HG02798 (cell line): ENCODE measurements around the gene HIGD1B.

Source experiments
- ATAC-seq: cut with Tn5 transposase; IDR thresholded peaks from one replicate; pipeline ENCODE4 v1.9.1; 2021; ENCODE audit warnings: mild to moderate bottlenecking; ENCODE audit not compliant: unreplicated experiment, poor library complexity

The HIGD1B gene

DNA sequence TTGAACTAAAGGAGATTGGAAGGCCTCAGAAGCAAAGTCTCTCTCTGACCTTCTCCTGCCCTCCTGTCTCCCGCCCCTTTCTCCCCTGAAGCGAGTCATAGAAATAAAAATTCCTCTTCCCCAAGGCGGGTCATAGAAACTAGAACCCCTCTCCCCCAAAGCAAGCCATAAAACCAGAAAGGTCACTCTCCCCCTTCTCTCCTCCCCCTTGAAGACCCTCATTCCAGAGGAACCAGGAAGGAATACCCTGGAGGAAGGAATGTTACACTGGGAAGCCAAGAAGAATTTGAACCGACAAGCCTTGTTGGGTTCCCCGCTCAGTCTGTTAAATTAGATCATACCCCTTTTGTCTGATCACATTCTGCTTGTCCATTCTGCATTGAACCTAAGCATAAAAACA lies 14.9 kb upstream of the HIGD1B start:
- no peak for ATAC-seq

DNA sequence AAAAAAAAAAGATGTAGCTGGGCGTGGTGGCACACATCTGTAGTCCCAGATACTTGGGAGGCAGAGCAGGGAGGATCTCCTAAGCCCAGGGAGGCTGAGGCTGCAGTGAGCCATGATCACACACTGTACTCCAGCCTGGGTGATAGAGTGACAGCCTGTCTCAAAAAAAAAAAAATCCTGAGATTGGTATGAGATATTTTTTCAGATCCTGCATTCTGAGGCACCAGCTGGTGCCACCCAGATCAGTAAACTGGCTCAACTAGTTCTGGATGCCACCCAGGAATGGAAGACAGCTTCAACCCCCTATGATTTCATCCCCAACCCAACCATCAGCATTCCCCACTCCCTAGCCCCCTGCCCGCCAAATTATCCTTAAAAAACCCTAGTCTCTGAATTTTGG lies 10.5 kb upstream of the HIGD1B start:
- no peak for ATAC-seq

DNA sequence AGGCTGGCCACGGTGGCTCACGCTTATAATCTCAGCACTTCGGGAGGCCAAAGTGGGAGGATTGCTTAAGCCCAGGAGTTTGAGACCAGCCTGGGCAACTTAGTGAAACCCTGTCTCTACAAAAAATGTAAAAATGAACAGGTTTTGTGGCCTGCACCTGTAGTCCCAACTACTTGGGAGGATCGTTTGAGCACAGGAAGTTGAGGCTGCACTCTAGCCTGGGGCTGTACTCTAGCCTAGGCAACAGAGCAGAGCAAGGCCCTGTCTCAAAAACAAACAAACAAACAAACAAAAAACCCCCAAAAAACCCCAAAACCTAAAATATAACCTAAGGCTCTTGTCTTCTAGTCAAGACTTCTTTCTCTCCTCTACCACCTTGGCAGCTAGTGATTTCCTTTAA lies 7.4 kb upstream of the HIGD1B start:
- no peak for ATAC-seq

DNA sequence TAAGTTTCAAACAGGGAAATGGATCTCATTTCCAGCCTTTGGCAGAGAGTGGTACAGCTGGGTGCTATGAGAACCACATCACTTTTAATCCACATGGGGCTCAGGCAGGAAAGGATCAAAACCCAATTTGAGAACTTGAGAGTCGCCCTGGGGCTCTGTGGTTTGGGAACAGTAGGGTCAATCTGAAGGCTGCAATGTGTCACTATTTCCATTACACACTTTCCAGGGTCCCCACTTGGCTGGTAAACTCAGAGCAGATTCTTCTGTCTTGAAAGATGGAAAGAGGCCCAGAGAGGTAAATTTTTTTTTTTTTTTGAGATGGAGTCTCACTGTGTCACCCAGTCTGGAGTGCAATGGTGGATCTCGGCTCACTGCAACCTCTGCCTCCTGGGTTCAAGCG lies 6.7 kb upstream of the HIGD1B start:
- no peak for ATAC-seq

DNA sequence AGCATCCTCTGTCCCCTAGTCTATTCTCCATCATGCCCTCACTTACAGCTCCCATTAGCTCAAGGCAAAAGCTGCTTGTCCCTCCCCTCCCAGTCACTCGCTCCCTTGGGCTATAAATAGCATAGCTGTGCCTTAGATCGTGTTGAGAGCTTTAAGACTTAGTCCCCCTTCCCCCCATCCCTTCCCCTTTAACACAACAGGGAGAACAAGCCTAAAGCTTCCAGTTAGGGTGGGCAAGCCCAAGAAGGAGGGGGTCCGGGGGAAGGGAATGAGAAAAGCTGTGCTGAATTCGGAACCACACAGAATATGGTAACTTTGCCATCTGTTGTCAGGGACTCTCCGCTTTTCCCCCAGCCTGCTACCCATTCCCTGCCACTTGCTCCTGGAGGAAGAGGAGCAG lies 4.9 kb upstream of the HIGD1B start:
- no peak for ATAC-seq

DNA sequence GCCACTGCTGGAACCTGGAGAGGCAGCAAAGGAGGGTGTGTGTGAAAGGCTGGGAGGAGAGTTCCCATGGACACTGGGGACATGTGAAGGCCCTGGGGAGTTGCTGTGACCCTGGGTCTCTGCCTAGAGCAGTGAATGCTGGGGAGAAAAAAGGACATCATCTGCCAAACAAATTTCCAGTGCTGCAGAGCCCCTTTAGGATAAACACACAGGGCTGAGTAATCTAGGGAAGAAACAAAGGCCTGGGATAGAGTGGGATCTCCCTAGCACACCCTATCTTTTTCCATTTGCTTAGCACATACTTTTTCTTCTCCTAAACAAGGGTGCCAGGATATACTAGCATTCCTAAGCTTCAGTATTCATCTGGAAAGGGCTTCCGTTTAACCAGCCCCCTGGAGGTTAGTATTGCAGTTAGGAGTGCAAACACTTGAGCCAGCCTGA lies 3.3 kb upstream of the HIGD1B start:
- ATAC-seq = no peak

DNA sequence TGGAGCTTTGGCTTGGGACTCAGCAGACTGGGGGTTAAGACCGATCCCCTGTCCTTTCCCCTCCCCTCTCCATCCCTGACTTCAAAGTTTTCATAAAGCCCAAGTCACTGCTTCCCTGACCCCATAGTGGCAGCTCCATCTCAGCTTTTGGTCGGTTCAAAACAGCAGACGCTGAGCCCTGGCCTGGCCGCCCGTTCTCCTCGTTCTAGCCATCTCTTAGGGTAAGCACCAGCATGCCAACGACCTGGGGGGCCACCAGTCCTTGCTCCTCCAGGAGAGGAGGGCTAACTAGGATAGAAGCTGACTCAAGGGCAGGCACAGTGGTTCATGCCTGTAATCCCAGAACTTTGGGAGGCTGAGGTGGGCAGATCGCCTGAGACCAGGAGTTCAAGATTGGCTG lies 1.5 kb upstream of the HIGD1B start:
- ATAC-seq = no peak

DNA sequence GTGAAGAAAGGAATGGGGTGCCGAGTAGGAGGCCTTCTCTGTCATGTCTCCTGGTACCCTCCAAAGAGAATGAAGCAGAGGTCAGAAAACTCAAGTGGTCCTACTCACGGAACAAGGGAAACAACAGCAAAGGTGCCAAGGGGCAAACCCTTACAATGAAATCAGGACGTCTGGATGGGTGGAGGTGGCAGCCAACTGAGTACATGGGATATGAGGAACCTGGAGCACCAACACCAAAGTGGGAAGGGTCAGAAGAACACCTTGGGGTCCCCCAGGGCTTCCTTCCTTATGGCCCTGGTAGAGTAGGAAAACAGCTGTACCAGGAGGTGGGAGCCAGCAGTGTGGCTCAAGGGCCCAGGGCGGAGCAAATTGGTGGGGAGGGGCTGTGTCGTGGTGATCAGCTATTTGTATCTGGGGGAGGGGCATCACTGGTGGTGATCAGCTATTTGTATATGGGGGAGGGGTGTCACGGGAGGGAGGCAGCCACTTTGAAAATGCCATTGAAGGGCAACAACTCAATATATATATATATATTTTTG lies 643 bp downstream of the HIGD1B start:
- no peak for ATAC-seq

DNA sequence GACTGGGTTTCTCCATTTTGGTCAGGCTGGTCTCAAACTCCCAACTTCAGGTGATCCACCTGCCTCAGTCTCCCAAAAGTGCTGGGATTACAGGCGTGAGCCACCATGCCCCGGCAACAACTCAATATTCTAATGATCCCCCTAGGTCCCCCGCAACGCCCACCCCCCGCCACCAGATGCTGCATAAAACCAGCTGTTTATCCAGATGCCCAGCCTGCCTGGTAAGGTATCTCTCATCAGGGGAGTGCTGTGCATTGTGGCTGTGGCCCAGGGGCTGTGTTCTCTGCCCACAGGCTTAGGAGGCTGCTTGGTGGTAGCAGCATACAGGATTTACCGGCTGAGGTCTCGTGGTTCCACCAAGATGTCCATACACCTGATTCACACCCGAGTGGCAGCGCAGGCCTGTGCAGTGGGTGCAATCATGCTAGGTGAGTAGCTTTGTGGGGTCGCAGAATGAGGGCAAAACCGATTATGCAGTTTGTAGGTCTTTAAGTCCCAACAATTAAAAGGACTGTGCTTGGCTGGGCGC lies 1.3 kb downstream of the HIGD1B start:
- no peak for ATAC-seq

DNA sequence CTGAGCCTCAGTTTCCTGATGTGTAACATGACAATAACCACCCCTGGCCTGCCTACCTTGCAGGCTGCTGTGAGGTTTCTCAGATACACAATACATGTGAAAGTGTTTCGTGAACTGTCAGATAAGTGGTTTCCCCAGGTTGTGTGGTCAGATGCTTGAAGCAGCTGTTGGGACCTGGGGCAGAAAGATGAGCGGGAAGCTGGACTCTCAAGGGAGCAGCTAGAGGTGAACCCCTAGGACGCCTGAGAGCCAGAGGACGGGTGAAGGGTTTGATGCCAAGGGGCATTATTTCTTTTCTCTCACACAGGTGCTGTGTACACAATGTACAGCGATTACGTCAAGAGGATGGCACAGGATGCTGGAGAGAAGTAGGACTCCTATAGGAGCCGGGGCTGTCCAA lies 2.3 kb downstream of the HIGD1B start:
- no peak for ATAC-seq

DNA sequence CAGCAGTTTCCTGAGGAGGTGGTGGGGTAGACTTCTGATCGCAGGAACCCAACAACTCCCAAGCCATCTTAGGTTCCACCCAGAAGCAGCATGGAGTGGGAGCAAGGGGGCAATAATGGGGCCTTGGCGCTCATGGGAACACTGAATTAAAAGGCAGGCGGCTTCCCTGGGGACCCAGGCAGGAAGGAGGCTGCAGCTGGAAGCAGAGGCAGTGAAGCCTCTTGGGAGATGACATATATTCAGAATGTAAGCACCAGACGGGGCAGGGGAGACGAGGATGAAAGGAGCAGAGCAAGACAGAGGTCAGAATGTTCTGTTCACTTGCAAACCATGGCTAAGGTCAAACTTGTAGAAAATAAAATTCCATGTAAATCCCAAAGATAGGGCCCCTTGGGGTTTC lies 2.9 kb downstream of the HIGD1B start:
- no peak for ATAC-seq

DNA sequence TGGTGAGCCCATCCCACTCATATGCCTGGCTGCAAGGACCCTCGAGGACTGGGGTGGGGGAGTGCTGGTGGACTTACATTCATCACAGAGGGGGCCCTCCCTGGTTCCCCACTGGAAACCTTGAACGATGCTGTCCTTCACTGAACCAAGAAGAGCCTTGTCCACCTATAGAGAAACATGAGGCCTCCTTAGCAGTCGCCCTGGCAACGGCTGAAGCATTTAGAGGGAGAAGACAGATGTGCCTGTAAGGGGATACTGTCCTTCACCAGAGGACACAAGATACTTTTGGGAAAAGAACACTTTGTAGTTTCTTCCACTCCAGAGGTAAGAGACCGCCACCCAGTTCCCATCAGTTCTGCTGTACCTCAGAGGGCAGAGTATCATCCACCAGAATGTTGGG lies 6.5 kb downstream of the HIGD1B start:
- no peak for ATAC-seq

DNA sequence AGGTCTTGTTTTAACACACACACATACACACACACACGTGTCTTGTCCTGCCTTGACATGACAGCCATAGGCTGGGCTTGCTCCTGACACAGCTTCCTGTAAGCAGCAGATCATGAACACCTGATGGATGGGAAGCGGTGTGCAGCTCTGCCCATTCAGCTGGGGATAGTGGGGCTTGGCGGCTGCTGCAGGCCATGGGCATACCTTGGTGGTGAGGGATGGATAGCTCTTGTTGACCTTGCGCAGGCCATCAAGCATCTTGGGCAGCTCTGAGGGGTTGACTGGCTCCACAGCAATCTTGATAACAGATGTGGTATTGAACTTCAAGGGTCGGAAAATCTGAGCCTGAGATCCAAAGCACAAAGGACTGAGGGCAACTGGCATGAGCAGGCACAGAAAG lies 12.0 kb downstream of the HIGD1B start:
- no peak for ATAC-seq

DNA sequence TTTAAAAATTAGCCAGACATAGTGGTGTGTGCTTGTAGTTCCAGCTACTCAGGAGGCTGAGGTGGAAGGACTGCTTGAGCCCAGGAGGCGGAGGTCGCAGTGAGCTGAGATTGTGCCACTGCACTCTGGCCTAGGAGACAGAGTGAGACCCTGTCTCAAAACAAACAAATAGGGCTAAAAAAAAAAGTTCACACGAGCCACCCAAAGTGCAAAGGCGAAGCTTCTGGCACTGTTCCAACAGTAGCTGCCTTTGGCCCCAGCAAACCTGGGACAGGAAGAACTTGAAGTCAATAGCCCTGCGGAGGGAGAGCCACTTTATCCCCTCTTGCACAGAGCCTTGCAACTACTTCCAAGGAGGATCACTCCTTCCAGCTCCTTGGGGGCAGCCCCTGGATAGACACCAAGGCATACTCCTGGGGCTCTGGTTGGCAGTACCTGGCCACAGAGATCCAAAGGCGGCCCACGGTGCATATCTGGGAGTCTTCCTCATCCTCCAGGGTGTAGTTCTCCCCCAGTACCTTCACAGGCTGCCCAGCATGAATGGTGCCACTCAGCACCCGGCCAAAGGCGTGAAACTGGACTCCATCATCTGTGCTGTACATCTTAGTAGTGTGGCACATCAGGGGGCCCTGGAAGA lies 14.7 kb downstream of the HIGD1B start:
- no peak for ATAC-seq

DNA sequence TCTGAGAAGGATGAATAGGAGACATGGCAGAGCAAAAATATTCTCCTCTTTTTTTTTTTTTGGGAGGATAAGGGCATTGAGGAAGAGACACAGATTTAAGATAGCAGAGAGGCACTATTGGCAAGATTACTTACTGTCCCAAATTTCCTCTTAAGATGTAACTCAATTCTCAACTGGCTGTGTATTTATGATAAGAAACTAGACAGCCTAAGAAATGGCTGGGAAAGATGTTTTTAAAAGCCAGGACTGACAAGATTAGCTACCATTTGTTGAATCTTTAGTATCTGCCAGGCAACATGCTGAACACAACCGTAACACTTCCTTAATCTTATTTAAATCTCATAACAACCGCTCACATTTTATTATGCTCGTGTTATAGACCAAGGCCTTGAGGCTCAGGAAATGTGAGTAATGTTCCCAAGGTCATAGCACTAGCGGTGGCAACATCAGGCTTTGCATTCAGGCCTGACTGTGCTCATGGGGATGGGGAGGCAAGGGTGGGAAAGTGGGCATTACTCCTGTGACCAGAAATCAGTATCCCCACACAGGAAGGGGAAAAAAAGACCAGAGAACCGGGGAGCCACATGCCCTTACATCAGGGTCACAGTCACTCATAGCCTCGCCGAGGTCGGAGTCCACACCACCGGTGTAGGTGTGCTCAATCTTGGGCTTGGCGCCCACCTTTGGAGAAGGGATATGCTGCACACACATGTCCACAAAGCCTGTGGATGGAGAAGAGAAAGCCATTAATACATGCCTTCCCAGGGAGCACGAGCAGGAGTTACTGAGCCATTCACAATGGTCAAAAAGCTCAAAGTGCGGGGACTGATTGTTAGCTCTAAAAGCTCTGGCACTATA lies 15.6 kb downstream of the HIGD1B start:
- ATAC-seq = no peak

DNA sequence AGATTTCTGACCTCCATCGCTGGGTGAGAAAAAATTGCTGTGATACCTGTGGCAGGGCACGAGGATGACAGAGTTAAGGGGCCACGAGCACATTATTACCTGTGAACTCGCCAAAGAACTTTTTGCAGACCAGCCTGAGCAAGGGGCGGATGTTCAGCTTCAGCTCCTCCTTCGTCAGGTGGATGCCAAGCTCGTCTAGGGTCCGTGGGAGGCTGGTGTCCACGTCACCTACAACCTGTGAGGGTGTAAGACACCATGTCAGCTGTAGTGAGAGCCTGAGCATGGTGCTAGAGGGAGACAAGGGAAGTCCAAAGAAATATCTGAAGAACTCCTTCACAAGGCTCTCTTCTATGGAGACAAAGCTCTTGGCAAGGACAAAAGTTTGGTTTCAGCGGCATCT lies 17.1 kb downstream of the HIGD1B start:
- ATAC-seq = no peak

DNA sequence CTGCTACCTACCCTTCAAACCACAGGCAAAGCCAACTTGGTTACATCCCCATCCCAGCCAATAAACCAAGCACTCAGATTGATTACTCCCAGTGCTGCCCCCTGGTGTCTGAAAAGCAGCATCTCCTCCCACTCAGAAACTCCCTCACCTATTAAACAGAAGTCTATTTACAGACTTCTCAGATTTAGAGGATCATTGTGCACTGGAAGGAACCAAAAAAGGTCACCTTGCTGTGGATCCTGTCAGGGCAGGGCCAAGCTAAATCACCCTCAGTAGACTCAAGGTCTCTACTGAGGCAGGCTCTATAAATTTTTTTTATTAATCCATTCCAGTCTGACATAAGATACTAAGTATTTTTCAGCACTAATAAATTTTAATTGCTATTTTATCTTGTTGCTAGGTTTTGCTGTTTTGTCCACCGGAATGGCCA lies 17.6 kb downstream of the HIGD1B start:
- ATAC-seq = no peak

DNA sequence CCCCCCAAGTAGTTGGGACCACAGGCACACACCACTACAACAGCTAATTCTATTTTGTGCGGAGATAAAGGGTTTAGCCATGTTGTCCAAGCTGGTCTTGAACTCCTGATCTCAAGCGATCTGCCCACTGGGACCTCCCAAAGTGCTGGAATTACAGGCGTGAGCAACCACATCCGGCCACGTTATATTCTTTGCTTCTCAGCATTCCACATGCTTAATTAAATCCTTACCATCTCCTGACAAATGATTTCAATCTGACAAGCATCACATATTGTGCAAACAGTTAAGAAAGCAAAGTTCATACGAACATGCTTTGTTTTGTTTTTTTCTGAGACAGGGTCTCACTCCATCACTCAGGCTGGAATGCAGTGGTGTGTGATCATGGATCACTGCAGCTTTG lies 18.2 kb downstream of the HIGD1B start:
- no peak for ATAC-seq

DNA sequence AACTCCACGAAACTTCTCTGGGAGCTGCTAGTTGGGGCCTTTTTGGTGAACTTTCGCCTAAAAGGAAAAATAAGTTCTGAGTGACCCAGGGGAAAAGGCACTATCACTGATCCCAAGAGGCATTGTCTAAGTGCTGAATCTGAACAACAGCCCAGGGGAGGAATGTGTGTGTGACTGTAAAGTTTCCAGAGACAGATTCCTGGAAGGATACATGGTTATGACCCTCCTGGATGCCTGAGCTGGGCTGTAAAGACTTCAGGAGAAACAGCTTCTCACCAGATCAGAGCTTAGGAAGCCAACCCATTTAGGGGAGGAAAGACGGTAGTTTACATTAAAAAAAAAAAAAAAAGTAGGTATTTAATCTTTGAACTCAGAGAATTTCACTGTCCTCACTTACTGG lies 20.2 kb downstream of the HIGD1B start:
- no peak for ATAC-seq

DNA sequence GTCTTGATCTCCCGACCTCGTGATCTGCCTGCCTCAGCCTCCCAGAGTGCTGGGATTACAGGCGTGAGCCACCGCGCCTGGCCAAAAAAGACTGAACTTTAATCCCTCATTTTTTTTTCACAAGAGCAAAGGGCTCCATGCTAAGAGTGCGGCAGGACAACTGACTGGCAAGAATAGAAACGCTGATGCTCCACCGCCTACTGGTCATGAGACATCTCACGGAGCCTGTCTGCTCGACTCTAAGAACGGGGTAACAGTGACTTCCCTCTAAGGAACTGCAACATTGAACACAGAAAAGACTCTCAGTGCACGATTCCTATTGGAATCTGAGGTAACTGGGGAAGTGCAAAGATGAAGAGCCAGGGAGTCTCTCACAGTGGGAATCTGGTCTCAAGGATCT lies 23.9 kb downstream of the HIGD1B start:
- no peak for ATAC-seq

DNA sequence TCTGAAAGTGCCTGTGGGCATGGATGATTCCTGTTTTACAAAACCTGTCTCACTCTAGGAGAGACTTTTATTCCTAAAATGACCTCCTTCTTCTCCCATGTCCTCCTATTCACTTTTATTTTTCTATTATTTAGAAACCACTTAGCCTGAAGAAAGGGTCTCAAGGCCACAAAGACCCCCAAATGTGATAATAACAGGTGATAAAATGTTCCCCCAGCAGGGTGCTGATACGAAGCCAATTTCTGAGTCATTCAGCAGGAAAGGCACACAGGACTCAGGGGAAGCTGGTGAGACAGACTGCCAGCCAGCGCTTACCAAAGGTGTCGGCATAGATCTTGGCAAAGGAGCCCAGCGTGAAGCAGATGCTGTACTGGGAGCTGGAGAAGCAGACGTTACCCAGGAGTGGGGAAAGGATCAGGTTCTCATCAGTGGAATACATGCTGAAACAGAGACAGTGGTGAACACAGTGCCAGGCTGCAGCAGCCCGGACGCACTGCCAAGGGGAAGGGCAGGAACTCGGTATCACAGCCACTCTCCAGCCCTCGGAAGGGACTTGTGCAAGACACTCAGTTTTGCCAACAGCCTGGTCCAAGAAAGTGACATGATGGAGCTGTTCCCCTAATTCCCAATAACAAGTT lies 24.6 kb downstream of the HIGD1B start:
- ATAC-seq = no peak
